Measurements from ENCODE around the gene CAMSAP3.

- TF ChIP-seq, protein P1, sequence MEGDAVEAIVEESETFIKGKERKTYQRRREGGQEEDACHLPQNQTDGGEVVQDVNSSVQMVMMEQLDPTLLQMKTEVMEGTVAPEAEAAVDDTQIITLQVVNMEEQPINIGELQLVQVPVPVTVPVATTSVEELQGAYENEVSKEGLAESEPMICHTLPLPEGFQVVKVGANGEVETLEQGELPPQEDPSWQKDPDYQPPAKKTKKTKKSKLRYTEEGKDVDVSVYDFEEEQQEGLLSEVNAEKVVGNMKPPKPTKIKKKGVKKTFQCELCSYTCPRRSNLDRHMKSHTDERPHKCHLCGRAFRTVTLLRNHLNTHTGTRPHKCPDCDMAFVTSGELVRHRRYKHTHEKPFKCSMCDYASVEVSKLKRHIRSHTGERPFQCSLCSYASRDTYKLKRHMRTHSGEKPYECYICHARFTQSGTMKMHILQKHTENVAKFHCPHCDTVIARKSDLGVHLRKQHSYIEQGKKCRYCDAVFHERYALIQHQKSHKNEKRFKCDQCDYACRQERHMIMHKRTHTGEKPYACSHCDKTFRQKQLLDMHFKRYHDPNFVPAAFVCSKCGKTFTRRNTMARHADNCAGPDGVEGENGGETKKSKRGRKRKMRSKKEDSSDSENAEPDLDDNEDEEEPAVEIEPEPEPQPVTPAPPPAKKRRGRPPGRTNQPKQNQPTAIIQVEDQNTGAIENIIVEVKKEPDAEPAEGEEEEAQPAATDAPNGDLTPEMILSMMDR (conservative IDR thresholded peaks at IDR 0.05) = no peak
- TF ChIP-seq ZFX (IDR thresholded peaks at IDR 0.05) = no peak
These were observed 69.4 kb downstream of the CAMSAP3 start for GRCh38 chr19:7665076-7665475.

Data from C4-2B (cell line).